Stimulated activated CD4-positive, alpha-beta T cell treated with anti-CD3 and anti-CD28 coated beads, Interleukin-1b, Interleukin-23, amount 100 ng/mL, for 48 hours (primary cell): ENCODE results near the gene NSG1.

Experiments used
- DNase-seq: peaks from one replicate; pipeline ENCODE4 v3.0.0-alpha.2; 2020

Gene NSG1

GRCh38 chr4:4374388-4375098 is 12.4 kb upstream of the NSG1 start:
- no peak for DNase-seq

DNA sequence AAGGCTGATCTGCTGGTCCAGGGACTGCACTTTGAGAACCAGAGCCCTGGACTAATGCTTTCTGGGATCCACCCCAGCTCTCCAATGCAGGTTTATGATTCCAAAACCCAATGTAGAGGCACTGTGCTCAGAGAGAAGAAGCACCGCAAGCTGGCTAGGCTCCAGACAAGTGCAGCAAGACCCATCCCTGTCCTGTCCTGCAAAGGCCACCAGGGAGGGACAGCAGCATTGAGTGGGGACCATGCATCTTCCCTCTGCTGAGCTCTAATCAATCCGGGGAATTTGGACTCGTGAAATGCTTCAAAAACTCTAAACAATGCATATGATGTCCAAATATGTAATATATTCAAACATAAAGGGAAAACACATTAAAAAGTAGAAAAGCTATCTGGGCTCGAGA is 10.8 kb upstream of the NSG1 start:
- DNase-seq, result no peak

DNA sequence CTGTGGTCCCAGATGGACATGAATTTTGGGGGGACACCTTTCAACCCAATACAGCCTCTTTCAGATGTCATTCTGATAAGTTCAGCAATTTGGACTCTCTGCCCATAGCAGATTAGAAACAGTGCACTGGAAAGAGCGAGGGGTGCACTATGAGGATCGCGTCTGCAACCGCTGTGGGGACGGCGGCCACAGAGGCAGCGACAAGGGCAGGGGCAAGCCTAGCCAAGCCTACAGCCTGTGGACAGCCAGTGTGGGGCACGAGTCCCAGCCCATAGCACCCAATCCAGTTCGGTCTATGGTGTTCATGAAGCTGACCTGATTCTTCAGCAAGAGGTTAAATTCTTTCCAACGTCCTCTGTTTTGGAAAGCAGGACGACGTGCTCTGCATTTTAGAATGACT is 9.7 kb upstream of the NSG1 start:
- no peak for DNase-seq

- DNase-seq, result no peak
Measured at GRCh38 chr4:4377732-4378460, 9.0 kb upstream of the NSG1 start.

GRCh38 chr4:4379540-4380087 is 7.3 kb upstream of the NSG1 start:
- no peak for DNase-seq

- DNase-seq, result no peak
Measured at GRCh38 chr4:4383085-4383484, 3.8 kb upstream of the NSG1 start.

GRCh38 chr4:4384837-4385236 is 2.1 kb upstream of the NSG1 start:
- no peak for DNase-seq

DNA sequence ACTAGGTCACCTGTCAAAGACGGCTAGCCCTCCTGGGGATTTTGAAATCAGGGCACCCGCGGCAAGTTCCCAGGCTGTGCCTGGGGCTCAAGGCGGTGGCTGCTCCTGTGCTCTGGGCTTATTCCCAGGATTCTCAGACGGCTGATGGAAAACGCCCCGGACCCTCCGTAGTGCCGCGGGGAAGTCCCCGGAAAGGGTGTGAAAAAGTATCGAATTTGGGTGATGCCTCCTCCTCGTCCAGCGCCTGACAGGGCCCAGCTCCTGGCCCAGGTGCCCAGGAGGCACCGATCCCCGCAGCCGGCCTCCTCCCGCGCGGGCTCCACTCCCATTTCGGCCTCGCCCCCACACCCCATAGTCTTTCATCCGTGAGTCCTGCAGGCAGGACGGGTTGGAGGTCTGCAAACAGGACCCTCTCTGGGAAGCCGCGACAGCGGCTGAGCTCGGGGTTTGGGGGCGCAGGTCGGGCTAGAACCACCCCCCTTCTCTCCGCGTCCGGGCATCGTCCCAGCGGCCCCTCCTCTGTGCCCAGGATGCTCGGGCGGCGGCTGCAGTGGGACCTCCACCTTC is 1.1 kb upstream of the NSG1 start:
- no peak for DNase-seq

DNA sequence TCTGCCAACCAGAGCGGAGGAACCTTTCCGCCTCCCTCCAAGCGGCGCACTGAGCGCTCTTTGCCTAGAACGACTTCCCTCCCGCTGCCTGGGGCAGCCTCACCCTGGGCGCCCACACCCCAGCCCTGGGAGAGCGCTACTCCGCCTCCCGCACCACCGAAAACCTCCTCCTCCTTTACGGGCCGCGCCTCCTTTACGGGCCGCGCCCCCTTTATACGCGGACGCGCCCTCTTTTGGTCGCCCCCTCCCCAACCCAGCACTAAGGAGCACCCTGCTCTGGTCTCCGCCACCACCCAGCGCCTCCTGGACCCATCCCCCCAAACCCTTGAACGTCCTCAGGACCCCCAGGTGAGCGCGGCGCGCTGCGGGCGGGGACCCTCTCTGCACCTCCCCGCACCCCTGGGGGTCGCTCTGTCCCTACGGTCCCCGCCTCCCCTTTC is 586 bp upstream of the NSG1 start:
- no peak for DNase-seq

DNA sequence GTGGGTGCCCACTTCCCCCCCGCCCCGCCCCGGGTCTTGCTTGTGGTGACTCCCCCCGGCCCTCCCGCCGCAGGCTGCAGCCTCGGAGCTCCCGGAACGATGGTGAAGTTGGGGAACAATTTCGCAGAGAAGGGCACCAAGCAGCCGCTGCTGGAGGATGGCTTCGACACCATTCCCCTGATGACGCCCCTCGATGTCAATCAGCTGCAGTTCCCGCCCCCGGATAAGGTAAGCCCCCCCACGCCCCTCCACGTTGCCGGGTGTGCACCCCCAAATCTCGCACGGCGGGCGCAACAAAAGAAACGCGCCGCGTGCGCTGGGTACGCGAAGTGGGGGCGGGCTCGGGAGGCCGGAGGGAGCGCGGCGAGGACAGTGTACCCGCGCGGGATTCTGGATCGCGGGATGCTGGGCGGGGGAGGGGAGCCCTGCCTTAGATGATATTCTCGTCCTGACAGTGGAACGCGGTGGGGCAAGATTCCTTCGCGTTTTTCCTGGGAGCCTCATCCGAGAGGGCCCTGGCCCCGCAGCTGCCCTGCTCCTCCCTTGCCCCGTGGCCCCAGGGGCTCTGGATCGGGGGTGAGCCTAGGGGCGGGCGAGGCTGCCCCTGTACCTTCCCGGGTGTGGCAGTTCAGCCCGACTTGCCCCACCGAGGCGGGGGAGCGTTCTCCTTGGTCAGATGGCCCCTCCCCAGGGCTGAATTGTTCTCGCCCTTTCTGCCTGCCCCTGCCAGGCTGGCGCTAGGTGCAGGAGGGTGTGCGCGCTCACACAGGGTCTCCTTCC is 819 bp downstream of the NSG1 start:
- no peak for DNase-seq

DNA sequence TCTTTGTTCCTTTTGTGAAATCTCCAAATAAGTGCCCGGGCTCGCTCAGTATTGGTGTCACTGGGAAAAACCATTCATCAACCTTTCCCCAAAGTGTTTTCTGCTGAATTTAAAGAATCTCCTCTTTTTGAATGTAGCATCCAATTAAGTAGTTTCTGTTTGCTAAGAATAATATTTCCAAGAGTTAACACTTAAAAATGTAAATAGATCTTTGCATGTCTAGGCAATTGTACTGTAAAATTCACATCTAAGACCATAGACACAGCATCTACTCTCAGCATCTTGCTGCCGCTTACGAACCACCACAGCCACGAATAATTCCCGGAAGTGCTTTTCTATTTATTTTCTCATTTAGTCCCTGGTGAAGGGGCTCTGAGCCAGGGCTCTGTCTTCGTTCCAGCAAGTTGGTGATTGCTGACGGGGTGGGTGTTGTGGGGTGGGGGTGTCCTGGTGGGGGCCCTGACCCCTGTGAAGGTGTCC is 1.4 kb downstream of the NSG1 start:
- no peak for DNase-seq

DNA sequence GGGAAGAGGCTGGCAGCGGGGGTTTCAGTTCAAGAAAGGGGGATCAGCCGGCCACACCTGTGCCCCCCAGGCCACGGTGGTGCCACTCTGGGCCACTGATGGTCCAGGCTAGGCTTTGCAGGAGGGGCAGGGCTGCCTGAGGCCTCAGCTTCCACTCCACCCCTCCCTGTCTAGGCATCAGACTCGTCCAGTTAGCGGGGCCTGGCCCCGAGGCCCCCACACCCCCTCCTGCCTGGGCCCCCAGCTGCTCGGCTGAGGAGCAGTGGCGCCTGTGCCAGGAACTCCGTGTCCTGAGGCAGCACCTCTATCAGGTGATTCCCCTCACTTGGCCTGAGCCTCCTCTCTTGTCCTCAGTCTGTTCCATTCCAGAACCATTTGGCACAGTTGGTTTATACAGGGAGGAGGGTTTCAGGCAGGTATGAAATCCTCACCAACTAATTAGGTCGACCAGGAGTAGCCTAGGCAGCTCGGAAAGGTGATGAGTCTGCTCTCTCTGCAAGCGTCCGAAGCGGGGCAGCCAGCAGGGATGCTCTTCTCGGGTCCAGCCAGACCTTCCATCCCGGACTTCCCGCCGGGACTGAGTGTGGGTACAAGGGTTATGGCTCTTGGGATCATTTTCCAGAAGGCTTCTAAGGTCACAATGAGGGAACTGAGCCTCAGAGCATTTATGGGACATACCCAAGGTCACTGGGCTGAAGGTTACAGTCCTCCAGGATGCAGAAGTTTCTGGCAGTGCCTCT is 2.1 kb downstream of the NSG1 start:
- no peak for DNase-seq

GRCh38 chr4:4390046-4390445 is 3.1 kb downstream of the NSG1 start:
- no peak for DNase-seq

DNA sequence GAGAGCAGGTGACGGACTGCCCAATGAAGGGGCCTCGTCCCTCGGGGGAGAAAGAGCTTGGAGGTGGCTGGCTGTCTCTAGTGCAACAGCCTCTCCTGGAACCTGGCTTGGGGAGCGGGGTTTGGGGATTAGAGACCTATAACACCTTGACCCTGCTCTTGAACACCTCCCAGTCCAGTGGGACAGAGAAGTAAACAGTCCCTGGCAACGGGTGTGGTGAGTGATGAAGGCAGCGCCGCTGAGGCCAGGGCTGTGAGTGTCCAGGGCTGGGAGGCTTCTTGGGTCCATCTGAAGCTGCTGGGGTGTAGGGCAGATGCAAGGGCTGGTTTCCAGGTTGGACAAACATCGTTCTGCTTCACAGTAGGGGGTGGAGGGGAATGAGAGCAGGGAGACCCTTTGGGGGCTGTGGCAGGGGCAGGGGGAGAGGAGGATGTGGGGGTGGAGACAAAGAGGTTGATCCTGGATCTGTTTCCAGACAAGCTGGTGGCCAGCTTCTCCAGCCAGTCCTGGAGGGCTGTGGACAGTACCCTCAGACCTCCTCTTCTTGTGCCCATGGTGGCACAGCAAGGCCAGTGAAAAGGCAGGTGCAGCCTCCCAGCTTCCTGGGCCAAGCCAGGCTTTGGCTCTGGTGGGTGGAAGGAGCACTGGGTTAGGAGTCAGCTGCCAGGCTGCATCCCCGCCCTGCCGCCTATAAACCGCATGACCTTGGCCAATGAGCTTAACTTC is 3.8 kb downstream of the NSG1 start:
- no peak for DNase-seq

DNA sequence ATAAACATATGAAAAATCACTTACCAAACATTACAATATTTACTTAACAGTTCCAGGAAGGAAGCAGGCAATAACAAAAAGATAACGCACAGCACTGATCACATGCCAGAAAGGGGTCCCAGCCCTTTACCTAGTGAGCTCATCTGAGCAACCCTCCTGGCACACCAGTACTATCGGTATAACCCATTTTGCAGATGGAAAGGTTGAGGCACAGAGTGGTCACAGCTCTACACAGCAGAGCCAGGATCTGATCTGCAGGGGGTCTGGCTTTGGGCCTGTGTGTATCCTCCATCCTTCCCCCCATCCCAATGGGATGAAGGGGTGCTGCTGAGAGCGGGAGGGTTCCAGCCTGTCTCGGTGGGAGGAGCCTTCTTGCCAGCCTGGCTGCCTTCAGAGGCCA is 5.0 kb downstream of the NSG1 start:
- DNase-seq, result no peak

DNA sequence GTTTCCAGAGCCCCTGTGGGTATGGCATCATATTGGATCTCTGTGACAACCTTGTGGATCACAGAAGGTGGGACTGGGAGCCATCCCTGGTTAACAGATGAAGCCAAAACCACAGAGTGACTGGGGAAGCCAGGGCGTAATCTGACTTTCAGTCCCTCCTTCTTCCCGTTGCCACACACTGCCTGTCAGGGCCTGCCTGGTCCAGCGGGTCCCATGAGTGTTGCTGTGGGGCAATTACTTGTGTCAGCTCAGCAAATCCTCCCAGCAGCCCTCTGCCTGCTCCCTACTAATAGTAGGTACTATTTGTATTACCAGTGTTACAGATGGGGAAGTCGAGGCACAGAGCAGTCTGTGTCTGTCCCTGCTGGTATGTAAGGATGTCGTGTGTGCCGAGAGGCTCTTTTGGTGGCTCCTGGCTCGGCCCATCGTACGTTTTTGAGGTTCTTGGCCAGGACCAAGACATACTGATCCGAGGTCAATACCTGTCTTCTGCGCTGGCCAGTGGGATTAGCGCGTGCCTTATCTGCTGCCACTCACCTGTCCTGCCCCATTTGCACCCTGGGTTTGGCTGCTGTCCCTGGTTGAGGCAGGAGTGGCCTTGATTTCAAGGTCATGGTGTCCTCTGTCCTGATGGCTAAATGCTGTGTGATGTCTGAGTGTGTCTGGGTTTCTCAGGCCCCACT is 5.7 kb downstream of the NSG1 start:
- no peak for DNase-seq

DNA sequence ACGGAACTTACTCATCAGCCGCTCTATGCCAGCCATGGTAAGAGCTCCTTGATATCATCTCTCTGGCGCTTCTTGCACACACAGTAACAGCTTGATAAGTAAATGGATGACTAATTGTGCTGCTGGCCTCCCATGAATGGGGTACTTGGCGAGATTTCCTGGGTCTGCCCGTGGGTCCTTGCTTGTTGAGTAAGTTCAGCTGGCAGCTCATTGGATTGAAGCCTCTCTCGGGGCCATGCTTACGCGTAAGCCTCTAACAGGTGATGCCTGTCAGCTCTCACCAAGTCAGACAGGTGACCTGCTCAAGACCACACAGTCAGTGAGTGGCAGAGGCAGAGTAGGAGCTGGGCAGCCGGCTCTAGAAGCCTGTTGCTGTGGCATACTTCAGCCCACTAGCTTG is 7.7 kb downstream of the NSG1 start:
- DNase-seq, result no peak

DNA sequence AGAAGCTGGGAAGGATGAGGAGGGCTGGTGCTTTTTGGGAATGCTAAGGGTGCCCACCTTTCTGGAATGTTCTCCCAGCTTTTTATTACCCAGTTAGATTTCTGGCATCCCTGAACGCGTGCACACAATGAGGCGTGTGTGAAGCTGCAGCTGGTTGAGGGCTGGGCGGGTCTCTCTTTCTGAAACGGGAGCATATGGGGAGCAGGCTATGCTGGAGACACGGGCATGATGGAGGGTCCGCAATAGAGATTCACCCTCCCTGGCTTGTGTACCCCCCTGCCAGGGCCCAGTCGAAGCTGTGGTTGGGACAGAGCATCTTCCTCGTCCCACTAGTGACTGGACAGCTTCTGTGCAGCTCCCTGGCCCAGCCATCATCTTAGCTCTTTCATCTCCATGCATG is 8.5 kb downstream of the NSG1 start:
- DNase-seq, result no peak

- no peak for DNase-seq
Measured at GRCh38 chr4:4395849-4396627, 9.1 kb downstream of the NSG1 start.
